Fibroblast of skin of scalp (primary cell): ENCODE measurements around the gene HDAC11.

Experiments used
- DNase-seq: peaks from one replicate; pipeline ENCODE4 v3.0.0-alpha.2; 2013

HDAC11 gene

DNA sequence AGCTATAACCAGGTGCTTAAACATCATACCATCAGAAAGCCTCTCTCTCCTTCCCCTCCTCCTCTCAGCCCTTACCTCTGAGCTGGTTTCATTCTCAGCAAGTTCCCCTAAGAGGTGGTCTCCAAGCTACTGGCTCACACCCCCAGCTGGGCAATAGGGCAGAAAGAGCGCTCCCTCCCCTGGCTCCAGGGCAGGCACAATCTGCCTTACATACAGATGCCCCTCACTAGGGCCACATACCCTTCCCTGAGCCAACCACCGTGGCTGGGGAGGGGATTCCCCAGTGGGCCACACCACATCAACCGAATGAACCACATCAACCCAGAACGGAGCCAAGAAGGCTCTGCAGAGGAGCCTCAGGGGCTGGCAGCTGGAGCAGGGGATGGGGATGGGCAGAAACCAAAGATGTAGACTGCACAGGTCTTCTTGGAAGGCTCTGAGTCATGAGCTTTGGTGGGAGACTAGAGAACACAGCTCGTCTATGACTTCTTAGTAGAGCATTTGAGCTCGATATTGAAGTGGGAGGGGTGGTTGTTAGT is 64.3 kb downstream of the HDAC11 start:
- peak; percentile 96 for DNase-seq

DNA sequence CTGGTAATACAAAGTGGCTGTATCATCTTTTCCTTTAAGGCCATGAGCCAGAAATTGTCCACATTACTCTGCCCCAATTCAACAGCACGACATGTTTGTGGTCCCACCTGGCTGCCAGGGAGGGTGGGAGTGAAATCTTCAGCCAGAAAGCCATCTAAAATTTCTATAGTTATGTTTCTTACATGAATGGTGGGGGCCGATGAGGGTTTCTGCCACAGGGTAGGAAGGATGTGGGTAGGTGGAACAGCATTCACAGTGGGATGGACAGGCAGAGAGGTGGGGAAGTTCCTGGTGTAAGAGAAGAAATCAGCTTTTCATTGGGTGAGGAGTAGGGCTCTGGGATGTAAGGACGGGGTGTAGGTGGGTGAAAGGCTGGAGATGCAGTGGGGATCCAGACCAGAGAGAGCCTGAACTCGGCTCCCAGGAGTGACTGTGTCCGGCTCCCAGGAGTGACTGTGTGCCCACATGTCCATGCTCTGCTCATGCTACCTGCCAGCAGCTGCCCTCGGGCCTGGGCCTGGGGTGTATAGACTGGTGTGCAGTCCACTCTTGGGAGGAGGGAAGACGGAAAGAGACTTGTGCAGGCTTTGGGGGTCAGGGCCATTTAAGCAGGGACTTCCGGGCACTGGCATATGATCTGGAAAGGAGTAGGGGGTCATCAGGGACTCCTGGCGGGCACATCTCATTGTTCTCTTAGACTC is 65.0 kb downstream of the HDAC11 start:
- DNase-seq, result no peak

DNA sequence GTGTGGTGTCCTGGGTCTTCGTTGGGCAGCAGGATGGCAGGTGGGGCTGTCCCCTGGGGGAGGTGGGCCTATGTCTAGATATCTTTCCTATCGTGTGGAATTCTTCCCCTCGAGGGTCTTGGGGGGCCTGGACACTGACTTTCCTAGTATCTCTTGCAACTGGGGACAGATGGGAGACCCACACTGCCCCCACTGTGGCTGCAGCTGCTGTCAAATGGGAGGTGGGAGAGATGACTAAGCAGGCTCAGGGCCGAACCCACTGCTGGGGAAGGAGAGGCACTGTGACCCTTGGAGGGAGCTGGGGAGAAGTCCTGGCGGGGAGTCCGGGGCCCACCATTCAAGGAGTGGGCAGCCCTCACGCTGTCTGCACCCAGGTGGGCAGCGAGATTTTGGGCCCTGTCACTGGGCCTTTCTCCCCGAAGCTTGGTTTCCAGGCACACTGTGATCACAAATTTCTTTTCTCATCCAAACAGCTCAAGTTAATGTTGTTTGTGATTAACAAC is 65.9 kb downstream of the HDAC11 start:
- DNase-seq, result no peak

DNA sequence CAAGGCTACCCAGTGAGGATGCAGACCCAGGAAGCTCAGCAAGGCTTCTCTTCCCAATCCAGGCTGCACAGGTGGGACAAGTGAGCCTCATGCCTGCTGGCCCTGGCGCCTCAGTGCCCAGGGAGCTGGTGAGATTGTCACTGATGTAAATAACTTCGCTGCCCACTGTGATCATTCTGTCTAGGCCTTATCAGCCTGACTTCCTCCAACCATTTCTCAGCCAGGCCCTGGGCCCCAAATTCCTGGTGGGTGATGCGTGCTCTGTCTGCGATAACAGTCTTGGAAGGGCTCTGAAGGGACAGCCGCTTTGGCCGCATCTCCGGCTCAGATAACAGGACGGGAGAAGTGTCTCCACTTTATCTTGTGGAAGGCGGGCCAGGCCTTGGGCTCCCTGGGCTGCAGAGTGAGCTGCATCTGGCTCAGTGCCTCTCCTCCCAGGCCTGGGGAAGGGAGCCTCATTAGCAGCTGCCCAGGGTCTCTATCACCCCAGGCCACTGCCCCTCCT is 66.6 kb downstream of the HDAC11 start:
- peak; percentile 80 for DNase-seq

DNA sequence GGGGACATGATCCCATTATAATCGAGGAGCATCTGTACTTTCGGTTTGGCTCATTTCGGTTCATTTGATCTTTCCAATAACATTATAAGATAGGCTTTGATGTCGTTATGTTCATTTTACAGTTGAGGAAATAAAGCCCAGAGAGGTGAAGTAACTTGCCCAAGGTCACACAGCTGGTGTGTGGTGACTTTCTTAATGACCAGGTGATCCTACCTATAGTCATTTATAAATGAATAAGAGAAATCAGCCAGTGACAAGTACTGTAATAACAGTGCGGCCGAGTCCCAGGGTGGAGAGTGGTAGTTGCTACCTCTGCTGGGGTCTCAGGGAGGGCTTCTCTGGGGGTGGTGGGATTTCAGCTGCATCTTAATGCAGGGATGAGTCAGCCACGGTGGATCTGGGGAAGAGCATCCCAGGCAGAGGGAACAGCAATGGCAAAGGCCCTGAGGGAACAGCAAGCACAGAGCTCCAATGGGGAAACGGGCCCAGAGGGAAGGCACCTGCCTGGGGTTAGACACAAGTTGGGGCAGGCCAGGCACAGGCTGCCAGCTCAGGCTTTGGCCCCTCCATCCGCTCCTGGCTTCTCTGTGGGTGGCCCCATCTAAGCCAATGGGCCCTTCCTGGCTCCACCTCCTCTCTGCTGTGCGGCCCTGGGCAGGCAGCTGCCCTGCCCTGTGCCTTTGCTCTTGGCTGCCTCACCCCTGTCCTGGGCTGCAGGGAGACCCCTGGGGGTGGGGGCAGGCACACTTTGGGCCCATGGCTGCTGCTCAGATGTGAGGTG is 67.7 kb downstream of the HDAC11 start:
- no peak for DNase-seq

DNA sequence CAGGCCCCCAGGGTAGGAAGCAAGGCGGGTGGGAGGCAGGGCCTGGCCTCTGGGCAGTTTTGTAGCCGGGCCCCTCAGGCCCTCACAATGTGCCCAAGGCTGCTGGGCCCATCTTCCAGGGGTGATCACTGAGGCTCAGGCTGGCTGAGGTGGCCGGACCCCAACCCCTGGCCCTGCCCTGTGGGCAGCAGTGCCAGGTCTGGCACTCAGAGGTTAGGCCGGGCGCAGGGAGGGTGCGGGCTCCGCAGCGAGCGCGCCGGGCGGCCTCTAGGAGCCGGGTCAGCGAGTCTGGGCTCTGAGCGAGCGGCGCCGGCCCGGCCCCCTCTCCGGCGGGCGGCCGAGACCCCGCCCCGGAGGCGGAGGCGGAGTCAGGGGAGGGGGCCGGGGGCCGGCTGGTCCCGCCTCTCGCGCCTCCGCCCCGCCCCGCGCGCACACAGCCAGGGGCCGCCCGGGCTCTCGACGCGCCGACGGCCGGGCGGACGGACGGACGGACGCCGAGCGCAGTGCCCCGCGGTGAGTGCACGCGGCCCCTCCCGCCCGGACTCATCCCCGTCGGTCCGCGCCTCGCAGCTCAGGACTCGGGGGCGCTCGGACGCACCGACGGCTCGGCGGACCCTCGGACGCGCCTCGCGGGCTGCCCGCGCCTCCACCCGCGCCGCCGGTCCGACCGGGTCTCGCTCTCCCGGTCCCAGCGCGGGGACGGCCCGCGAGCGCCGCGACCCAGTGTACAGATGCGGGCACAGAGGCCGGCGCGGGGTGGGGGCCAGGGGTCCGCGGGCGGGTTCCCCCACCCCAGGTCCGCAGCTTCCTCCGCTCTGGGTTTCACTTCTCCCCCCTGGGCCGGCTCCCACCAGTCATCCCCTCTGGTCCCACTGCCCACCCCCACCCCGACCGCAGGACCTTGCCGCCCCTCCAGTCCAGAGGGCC is 68.9 kb downstream of the HDAC11 start, which contains the start of gene FBLN2:
Gene FBLN2, plus strand, starts transcription at position 430 of the 927 bp plus-strand sequence. CDS start 21,231 bp downstream, outside the sequence.
- peak; percentile 79 for DNase-seq

DNA sequence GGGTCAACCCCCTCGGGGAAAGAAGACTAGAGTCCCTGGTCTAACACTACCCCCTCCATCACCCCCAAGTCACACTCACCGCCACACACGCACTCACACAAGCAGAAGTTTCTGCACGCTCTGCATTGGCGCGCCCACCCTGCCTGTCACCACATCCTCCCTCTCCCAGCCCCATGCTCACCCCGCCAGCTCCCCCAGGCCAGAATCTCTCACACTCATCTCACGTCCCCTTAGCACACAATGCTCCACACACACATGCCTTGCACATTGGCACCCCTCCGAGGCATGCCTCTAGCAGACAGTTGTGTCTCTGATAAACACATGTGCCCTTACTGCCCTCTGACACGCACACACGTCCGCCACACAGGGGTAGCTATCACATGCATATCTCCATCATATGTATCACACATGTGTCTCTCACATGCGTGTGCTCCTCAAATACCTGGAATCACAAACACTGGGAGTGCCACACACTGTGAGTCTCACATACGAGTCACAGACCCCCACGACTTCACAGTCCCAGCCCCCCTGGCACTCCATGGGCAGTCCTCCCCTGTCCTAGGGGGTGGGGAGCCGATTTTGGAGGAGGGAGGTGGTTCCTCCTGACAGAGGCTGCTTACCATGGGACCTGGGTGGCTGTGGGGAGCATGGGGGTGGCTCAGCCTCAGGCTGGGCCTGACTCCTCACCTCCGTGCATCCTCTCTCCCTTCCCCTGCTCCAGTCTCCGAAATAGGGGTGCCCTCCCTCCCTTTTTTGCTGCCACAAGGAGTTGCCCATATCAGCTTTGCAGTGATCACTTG is 69.7 kb downstream of the HDAC11 start:
- DNase-seq, result no peak

DNA sequence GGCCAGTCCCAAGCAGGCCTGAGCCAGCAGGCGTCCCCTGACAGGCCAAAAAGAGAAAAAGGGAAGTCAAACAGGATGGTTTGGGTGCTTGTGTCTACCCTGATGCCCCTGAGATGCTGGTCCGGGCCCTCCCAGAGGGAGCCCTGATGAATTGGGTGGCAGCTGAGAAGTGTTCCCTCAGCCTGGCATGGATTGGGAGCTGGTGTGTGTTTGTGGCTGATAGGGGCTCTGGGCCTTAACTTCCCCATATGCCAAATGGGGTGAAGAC is 70.3 kb downstream of the HDAC11 start:
- no peak for DNase-seq

DNA sequence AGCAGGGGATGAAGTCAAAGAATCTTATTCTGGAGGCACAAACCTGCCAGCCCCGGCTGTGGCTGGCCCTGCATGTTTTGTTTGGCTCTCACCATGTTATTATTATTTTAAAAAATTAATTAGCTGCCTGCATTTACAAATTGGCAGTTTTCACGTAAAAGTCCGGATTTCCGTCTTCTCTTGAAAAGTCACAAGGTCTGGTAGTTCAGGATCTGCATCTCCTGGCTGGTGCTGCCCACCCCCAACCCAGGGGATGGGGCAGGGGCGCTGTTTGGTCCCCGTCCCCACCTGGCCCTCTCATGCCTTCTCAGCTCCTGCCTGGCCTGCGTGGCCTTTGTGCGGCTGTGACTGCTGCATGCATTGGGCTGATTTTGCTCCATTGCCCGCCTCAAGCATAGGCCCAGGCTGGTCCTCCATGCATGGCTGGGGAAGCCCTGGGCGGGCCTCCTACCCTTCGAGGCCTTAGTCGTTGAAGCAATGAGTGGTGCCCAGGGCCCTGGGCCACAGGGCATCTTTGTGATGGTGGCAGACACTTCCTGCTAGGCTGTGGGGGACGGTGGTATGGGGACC is 70.8 kb downstream of the HDAC11 start:
- DNase-seq, result no peak

DNA sequence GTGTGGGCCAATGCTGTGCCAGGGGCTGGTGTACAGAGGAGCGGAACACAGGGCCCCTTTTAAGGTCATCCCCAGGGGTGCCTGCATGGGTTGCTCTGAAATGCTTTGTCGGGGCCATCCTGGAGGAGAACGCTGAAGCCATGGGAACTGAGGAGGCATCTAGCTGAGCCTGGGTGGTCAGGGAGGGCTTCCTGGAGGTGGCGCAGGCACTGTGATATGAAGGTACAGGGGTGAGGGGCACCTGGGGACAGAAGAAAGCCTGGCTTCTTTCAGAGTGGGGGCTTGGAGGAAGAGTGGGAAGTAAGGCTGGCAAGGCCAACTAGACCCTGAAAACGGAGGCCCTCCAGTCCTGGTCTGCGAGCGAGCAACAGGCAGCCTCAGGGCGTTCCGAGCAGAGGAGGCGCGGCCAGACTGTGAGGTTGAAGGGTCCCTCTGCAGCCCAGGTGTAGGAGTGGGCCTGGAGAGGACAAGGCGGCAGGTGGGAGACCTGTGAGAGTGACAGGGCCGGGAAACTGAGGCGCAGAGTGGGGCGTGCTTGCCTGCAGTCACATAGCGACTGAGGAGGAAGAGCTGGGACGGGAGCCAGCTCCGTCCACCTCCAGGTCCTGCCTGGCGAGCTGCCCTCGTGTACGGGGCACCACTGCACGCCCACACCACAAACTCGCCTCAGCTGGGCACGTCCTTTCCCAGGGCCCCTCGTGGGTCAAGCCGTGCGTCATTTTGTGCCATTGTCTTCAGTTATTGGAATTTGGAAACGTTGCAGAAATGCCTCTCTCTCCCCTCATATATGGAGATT is 72.9 kb downstream of the HDAC11 start:
- DNase-seq, result no peak

DNA sequence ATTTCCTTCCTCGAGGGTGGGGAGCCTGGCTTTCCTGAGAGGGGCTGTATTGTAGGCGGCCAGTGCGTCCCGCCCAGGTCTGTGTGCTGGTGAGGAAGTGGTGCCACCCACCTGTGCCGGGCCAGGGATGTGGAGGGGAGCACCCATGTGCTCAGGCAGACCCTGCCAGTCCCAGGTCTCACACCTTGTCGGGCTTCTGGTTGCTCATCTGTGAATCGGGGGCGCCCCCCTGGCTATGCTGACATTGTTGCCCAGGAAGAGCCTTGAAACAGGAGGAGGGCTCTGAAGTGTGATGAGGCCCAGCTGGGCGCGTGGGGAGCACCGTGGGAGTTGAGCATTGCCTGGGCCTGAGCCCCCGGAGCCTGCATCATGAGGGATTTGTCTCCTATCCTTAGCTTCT is 73.6 kb downstream of the HDAC11 start:
- no peak for DNase-seq

DNA sequence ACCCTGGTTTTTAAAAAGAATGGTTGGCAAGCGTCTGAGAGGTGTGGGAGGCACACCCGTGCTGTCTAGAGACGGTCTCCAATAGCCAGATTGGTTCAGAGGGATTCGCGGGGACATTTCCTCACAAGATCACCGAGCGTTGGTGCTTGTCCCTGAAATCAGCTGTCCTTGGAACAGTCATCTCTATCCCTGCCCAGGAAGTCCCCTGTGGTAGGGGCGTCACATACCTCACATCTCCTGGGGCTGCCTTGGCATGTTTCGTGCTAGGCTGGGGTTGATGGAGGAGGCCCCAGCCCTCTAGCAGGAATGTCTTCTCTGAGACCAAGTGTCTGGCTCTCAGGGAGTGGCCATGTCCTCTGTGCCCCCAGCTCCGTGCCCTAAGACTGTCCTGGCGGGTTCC is 75.6 kb downstream of the HDAC11 start:
- peak; percentile 67 for DNase-seq
